ENCODE results near the gene KRT8.

DNA sequence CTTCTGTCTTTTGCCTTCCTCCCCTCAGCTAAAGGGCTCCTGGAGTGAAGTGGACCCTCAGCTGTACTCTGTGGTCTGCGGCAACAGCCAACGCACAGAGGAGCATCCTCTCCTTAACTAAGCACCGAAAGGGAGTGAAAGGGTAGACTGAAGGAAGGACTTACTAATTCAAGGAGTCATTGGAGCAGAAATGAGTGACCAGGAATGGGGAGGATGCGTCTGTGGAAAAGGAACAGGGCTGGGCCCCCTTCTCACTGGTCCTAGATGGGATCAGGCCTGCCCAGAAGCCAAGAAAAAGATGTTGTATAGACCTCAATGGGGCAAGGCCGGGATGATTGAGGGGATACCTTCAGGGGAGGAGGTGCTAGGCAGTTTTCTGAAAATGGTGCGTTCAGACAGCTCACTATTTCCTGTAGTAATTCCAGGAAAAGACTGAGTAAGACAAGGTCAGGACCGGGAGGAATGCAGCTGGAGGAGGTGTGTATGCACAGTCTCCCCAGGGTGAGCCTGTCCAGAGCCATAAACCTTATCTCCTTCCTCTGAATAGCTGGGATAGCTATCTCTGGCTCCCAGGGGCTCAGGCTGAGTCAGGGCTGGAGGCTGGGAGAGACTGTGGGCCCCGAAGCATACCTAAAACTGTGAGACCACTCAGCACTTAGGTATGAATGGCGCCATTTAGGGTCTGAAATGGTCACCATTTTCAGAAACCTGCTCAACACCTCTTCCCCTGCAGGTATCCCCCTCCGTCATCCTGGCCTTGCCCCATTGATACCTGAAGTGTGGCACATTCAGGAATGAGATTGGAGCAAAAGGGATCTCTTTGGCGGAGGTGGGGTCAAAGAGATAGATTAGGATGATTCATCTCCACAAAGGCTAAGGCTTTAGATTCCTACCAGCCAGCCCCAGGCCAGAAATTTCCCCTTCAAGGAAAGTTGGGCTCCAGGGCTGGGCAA lies 20.2 kb upstream of the KRT8 start:
- TF ChIP-seq, protein P1, sequence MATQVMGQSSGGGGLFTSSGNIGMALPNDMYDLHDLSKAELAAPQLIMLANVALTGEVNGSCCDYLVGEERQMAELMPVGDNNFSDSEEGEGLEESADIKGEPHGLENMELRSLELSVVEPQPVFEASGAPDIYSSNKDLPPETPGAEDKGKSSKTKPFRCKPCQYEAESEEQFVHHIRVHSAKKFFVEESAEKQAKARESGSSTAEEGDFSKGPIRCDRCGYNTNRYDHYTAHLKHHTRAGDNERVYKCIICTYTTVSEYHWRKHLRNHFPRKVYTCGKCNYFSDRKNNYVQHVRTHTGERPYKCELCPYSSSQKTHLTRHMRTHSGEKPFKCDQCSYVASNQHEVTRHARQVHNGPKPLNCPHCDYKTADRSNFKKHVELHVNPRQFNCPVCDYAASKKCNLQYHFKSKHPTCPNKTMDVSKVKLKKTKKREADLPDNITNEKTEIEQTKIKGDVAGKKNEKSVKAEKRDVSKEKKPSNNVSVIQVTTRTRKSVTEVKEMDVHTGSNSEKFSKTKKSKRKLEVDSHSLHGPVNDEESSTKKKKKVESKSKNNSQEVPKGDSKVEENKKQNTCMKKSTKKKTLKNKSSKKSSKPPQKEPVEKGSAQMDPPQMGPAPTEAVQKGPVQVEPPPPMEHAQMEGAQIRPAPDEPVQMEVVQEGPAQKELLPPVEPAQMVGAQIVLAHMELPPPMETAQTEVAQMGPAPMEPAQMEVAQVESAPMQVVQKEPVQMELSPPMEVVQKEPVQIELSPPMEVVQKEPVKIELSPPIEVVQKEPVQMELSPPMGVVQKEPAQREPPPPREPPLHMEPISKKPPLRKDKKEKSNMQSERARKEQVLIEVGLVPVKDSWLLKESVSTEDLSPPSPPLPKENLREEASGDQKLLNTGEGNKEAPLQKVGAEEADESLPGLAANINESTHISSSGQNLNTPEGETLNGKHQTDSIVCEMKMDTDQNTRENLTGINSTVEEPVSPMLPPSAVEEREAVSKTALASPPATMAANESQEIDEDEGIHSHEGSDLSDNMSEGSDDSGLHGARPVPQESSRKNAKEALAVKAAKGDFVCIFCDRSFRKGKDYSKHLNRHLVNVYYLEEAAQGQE (IDR thresholded peaks at IDR 0.05; ENCODE audit: borderline replicate concordance in 1 of 2, low read depth in 1 of 2, low read length in 2 of 2): no peak
- TF ChIP-seq, protein P2, sequence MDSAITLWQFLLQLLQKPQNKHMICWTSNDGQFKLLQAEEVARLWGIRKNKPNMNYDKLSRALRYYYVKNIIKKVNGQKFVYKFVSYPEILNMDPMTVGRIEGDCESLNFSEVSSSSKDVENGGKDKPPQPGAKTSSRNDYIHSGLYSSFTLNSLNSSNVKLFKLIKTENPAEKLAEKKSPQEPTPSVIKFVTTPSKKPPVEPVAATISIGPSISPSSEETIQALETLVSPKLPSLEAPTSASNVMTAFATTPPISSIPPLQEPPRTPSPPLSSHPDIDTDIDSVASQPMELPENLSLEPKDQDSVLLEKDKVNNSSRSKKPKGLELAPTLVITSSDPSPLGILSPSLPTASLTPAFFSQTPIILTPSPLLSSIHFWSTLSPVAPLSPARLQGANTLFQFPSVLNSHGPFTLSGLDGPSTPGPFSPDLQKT (CRISPR knock-in tag; IDR thresholded peaks at IDR 0.05; ENCODE audit: borderline replicate concordance): no peak
- no peak for TF ChIP-seq ZBTB7A (CRISPR knock-in tag; IDR thresholded peaks at IDR 0.05)
- no peak; a peak in 1 of 4 replicates for TF ChIP-seq EP300 (IDR thresholded peaks at IDR 0.05; ENCODE audit: low read depth in 2 of 2, low read length in 2 of 2)
- peak; percentile 61; the same call in 1 of the 2 replicates for TF ChIP-seq EP300 (CRISPR knock-in tag; IDR thresholded peaks at IDR 0.05; ENCODE audit: borderline replicate concordance)
- TF ChIP-seq NFE2L2 (IDR thresholded peaks at IDR 0.05; ENCODE audit: low read length): no peak
- TF ChIP-seq, protein P3, sequence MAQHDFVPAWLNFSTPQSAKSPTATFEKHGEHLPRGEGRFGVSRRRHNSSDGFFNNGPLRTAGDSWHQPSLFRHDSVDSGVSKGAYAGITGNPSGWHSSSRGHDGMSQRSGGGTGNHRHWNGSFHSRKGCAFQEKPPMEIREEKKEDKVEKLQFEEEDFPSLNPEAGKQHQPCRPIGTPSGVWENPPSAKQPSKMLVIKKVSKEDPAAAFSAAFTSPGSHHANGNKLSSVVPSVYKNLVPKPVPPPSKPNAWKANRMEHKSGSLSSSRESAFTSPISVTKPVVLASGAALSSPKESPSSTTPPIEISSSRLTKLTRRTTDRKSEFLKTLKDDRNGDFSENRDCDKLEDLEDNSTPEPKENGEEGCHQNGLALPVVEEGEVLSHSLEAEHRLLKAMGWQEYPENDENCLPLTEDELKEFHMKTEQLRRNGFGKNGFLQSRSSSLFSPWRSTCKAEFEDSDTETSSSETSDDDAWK (CRISPR knock-in tag; IDR thresholded peaks at IDR 0.05): no peak
- no peak for TF ChIP-seq HDAC2 (CRISPR knock-in tag; IDR thresholded peaks at IDR 0.05)
- peak; percentile 62; the same call in 1 of the 2 replicates for TF ChIP-seq KDM1A (CRISPR knock-in tag; IDR thresholded peaks at IDR 0.05)
- TF ChIP-seq PHF8 (CRISPR knock-in tag; IDR thresholded peaks at IDR 0.05): 0 out of 2 replicates have a peak, but pooled peaks have one; percentile 1
- no peak for TF ChIP-seq EZH2 (conservative IDR thresholded peaks at IDR 0.05; ENCODE audit: low read depth, low read length)
- TF ChIP-seq, protein P4, sequence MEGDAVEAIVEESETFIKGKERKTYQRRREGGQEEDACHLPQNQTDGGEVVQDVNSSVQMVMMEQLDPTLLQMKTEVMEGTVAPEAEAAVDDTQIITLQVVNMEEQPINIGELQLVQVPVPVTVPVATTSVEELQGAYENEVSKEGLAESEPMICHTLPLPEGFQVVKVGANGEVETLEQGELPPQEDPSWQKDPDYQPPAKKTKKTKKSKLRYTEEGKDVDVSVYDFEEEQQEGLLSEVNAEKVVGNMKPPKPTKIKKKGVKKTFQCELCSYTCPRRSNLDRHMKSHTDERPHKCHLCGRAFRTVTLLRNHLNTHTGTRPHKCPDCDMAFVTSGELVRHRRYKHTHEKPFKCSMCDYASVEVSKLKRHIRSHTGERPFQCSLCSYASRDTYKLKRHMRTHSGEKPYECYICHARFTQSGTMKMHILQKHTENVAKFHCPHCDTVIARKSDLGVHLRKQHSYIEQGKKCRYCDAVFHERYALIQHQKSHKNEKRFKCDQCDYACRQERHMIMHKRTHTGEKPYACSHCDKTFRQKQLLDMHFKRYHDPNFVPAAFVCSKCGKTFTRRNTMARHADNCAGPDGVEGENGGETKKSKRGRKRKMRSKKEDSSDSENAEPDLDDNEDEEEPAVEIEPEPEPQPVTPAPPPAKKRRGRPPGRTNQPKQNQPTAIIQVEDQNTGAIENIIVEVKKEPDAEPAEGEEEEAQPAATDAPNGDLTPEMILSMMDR (CRISPR knock-in tag; IDR thresholded peaks at IDR 0.05): no peak
- TF ChIP-seq DR1 (CRISPR knock-in tag; IDR thresholded peaks at IDR 0.05): no peak
